K562 (cell line): ENCODE data around the gene DAAM1. TPM values are rescaled to one million over a fixed set of nuclear protein-coding genes. Genes with fewer than 3 reads are reported as not detected.

Experiments
- ATAC-seq: fragments of 200-7000 bp; cut with Tn5 transposase; 3 replicates; pipeline ENCODE4 v1.9.1; 2020; ENCODE audit warnings: moderate library complexity
- BruUV-seq: library from RNA; stranded (reverse); fragments of 400-500 nt; replicated peaks from 2 replicates; lab custom pipeline; 2021; lab: Mats Ljungman, UMichigan
- CTCF ChIA-PET: fragments of 300-600 bp; formaldehyde crosslinking; extraction: SDS; loops from one replicate; lab custom pipeline; 2021; ENCODE audit warnings: low intra/inter-chr PET ratio; lab: Yijun Ruan, JAX
- POLR2A ChIA-PET: fragments of 300-600, 350-650 bp; sonication (Branson Sonifier 250); formaldehyde crosslinking; extraction: SDS; loops from one replicate; lab custom pipeline; 2021; ENCODE audit warnings: antibody characterized with exemption, inconsistent platforms; lab: Yijun Ruan, JAX
- DNase-seq, 4 experiments: peaks; one replicate each; pipeline versions ENCODE4 v3.0.0 to v3.0.0-alpha.2; 2011 to 2018; ENCODE audit warnings: low spot score in 3 of 4, mixed read lengths in 3 of 4; ENCODE audit errors: extremely low read depth in 1 of 4
- FAIRE-seq: peaks from 2 replicates; lab custom pipeline; 2011; peaks lifted over from hg19 to GRCh38; lab: Jason Lieb, UNC
- H2AFZ ChIP-seq: 2 replicates; pipeline ENCODE4 v1.6.0; 2011; ENCODE audit warnings: low read depth, low read length, control low read depth, inconsistent platforms
- H3K27ac ChIP-seq: fragments of 200-600 bp; 3 replicates; pipeline ENCODE4 v1.8.0; 2011; ENCODE audit warnings: low read depth, mild to moderate bottlenecking, control low read depth, inconsistent platforms, low read length, moderate library complexity, mixed read lengths; ENCODE audit errors: extremely low read depth
- H3K27me3 ChIP-seq, 2 experiments: fragments of 300-600 bp in 1 of 2; 2 replicates in 1 of 2; 3 replicates in 1 of 2; pipeline versions ENCODE4 v1.6.0 to v1.8.0; 2011; ENCODE audit warnings: inconsistent platforms in 2 of 2, low read length in 2 of 2, mild to moderate bottlenecking in 1 of 2, mixed read lengths in 1 of 2, moderate library complexity in 1 of 2; ENCODE audit not compliant: control insufficient read depth in 2 of 2, insufficient read depth in 2 of 2
- H3K36me3 ChIP-seq: fragments of 300-600 bp; 3 replicates; pipeline ENCODE4 v1.8.0; 2011; ENCODE audit warnings: mild to moderate bottlenecking, low read length, inconsistent platforms; ENCODE audit not compliant: control insufficient read depth, insufficient read depth
- H3K4me1 ChIP-seq, 2 experiments: fragments of 200-600 bp in 1 of 2; replicated peaks in 1 of 2; 2 replicates in 1 of 2; 3 replicates in 1 of 2; pipeline versions ENCODE4 v1.5.1 to v1.8.0; 2011; ENCODE audit warnings: inconsistent platforms in 2 of 2, low read length in 2 of 2, mild to moderate bottlenecking in 1 of 2, mixed read lengths in 1 of 2, moderate library complexity in 1 of 2; ENCODE audit not compliant: control insufficient read depth in 2 of 2, insufficient read depth in 2 of 2
- H3K4me2 ChIP-seq: 2 replicates; pipeline ENCODE4 v1.6.1; 2011; ENCODE audit warnings: low read length, control low read depth, inconsistent platforms, mixed read lengths; ENCODE audit not compliant: insufficient read depth
- H3K4me3 ChIP-seq: fragments of 200-600 bp; sonication (generic), shearing (Covaris generic); 2 replicates; pipeline ENCODE4 v1.5.1; 2016; ENCODE audit warnings: control low read depth, inconsistent platforms
- H3K79me2 ChIP-seq: fragments of 200-600 bp; 3 replicates; pipeline ENCODE4 v1.8.0; 2011; ENCODE audit warnings: low read length, inconsistent platforms; ENCODE audit not compliant: control insufficient read depth, insufficient read depth
- H3K9ac ChIP-seq, 2 experiments: 2 replicates each; pipeline versions ENCODE4 v1.6.0 to v1.6.1; 2011; ENCODE audit warnings: low read depth in 2 of 2, low read length in 2 of 2, control low read depth in 1 of 2, inconsistent platforms in 1 of 2, mild to moderate bottlenecking in 1 of 2, mixed read lengths in 1 of 2; ENCODE audit not compliant: insufficient read depth in 1 of 2
- H3K9me1 ChIP-seq: one replicate; pipeline ENCODE4 v1.6.0; 2011; ENCODE audit warnings: inconsistent platforms, mild to moderate bottlenecking, low read length, moderate library complexity; ENCODE audit not compliant: control insufficient read depth, insufficient read depth
- H3K9me3 ChIP-seq: replicated peaks from 2 replicates; pipeline ENCODE4 v1.5.1; 2011; ENCODE audit warnings: low read depth, low read length, inconsistent platforms; ENCODE audit not compliant: control insufficient read depth, insufficient read depth
- H4K20me1 ChIP-seq: replicated peaks from 2 replicates; pipeline ENCODE4 v1.6.1; 2011; ENCODE audit warnings: low read length, inconsistent platforms, mixed read lengths; ENCODE audit not compliant: control insufficient read depth, insufficient read depth
- BMI1 ChIP-seq: fragments of 150-350 bp; IDR thresholded peaks from 2 replicates; pipeline ENCODE4 v1.6.1; 2014; ENCODE audit warnings: low read length
- CCNT2 ChIP-seq: IDR thresholded peaks from 2 replicates; pipeline ENCODE4 v1.6.1; 2011; ENCODE audit warnings: borderline replicate concordance, low read depth, mild to moderate bottlenecking, moderate library complexity, mixed read lengths, low read length; ENCODE audit not compliant: insufficient read length; ENCODE audit errors: extremely low read depth
- FOXA1 ChIP-seq: fragments of 450-650 bp; IDR thresholded peaks from 2 replicates; pipeline ENCODE4 v1.6.1; 2016; ENCODE audit warnings: mild to moderate bottlenecking, borderline replicate concordance
- NFIC ChIP-seq: fragments of 450-650 bp; IDR thresholded peaks from 2 replicates; pipeline ENCODE4 v1.6.1; 2017; ENCODE audit warnings: mild to moderate bottlenecking, inconsistent platforms
- PHB ChIP-seq: fragments of 250-450 bp; sonication (Bioruptor Pico); IDR thresholded peaks from 2 replicates; pipeline ENCODE4 v1.5.0; 2021
- PHF21A ChIP-seq: fragments of 450-650 bp; IDR thresholded peaks from 2 replicates; pipeline ENCODE4 v1.6.1; 2017; ENCODE audit warnings: low read depth, borderline replicate concordance
- POLR2B ChIP-seq: fragments of 450-650 bp; IDR thresholded peaks from 2 replicates; pipeline ENCODE4 v1.6.1; 2018; ENCODE audit warnings: low read depth; ENCODE audit not compliant: partially characterized antibody
- PREB ChIP-seq: sonication (generic); formaldehyde crosslinking; IDR thresholded peaks from 2 replicates; pipeline ENCODE4 v1.8.1; 2023; ENCODE audit warnings: mild to moderate bottlenecking, missing genetic modification reagents
- TARDBP ChIP-seq: fragments of 450-650 bp; IDR thresholded peaks from 2 replicates; pipeline ENCODE4 v1.6.1; 2016
- TEAD1 ChIP-seq, 2 experiments: fragments of 450-650 bp in 1 of 2; sonication (generic) in 1 of 2; formaldehyde crosslinking; IDR thresholded peaks; 2 replicates each; pipeline versions ENCODE4 v1.4.0 to v1.8.0; 2020 to 2022; ENCODE audit warnings: mild to moderate bottlenecking in 2 of 2, missing genetic modification reagents in 1 of 2
- WGBS: fragments of 100-300 bp; shearing (Covaris generic); methylation state at CpG from one replicate; pipeline ENCODE4 v1.1.6; 2016; ENCODE audit warnings: low coverage, mixed read lengths; ENCODE audit not compliant: insufficient coverage; ENCODE audit errors: missing lambda C conversion rate; 5-methylcytosine and 5-hydroxymethylcytosine counted together
- in situ Hi-C: fragments of 300-500 bp; cut with MboI; formaldehyde crosslinking; loops from 4 replicates; pipeline ENCODE4 v1.15.0; 2018; ENCODE audit warnings: inconsistent platforms, mixed read lengths
- intact Hi-C: fragments of 100-400 bp; cut with micrococcal nuclease; formaldehyde crosslinking; loops from 2 replicates; pipeline ENCODE4 v1.14.2; 2022
- polyA plus RNA-seq, 8 experiments: library from polyadenylated mRNA; depleted of rRNA in 4 of 8; stranded (reverse) in 5 of 8; unstranded in 3 of 8; fragments of >200 nt; fragmentation: Nextera tagmentation in 2 of 8; fragmentation: Illumina TruSeq in 1 of 8; extraction: Ambion mirVana in 2 of 8; extraction: Trizol in 1 of 8; gene quantifications; 2 replicates each; pipeline versions ENCODE4 v1.2.1 to v1.2.3, GENCODE V29; 2011 to 2014; ENCODE audit warnings: inconsistent platforms in 1 of 8, missing spikeins in 1 of 8
- total RNA-seq, 7 experiments: library from RNA; depleted of rRNA in 6 of 7; stranded (reverse); fragments of >200 nt in 6 of 7; fragmentation: Illumina TruSeq in 2 of 7; extraction: Trizol in 2 of 7; gene quantifications; 2 replicates each; pipeline versions ENCODE4 v1.2.1 to v1.2.3, GENCODE V29; 2011 to 2021; ENCODE audit warnings: low replicate concordance in 1 of 7
- TF ChIP-seq, protein P1 (sequence below): fragments of 200-800 bp; sonication (Bioruptor generic); IDR thresholded peaks from 2 replicates; pipeline ENCODE4 v1.6.1; 2017; ENCODE audit warnings: missing genetic modification characterization, missing compliant biosample characterization
- TF ChIP-seq, protein P2 (sequence below): sonication (generic); formaldehyde crosslinking; IDR thresholded peaks from 2 replicates; pipeline ENCODE4 v1.9.0; 2022; ENCODE audit warnings: mild to moderate bottlenecking, missing genetic modification reagents
- TF ChIP-seq, protein P3 (sequence below): fragments of 250-450 bp; sonication (Bioruptor Pico); IDR thresholded peaks from 2 replicates; pipeline ENCODE4 v1.8.0; 2022; ENCODE audit warnings: moderate library complexity, mild to moderate bottlenecking, inconsistent platforms

The DAAM1 gene
- total and polyA plus RNA-seq, 9 of the 15 experiments (the other 6 are each of a cell fraction or from before 2014, with no cell fraction given) = 3.6 to 11.6 (median 6.7) TPM

DNA sequence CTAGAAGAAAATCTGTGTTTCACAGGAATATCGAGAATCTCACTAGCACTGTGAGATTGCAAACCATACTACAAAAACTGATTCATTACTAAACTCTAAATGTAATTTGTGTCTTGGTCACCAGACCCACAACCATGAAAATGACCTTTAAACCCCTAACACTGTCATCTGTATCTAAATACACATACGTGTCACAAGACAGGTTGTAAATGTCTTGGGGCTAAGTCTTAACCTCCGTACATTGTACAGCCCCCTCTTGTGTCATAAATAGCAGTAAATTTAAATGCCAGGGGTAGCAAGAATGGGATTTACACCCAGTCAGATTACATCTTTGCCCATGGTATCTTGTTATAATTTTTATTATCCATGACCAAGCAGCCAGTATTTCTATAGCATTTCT lies 159.4 kb downstream of the DAAM1 start:
- BruUV-seq = no TSS peak
- no peak overlapping the region for H3K9ac ChIP-seq
- POLR2A ChIA-PET = no interaction called here
- no peaks in the 10 kb centered on the region for H3K79me2 ChIP-seq
- no peak overlapping the region for H3K4me3 ChIP-seq
- H3K4me1 ChIP-seq = no peaks in the 10 kb centered on the region
- H3K9me3 ChIP-seq = no peaks in the 10 kb centered on the region
- intact Hi-C loops (no loop called here), in situ Hi-C loops (no loop called here)
- no peaks in the 10 kb centered on the region for H3K27me3 ChIP-seq
- CTCF ChIA-PET = no interaction called here
- 76% methylated on average over 3 of the region's 3 CpGs for WGBS
- no peak overlapping the region for H3K27ac ChIP-seq
- ATAC-seq = no peak
- H3K36me3 ChIP-seq = peaks cover 3% of the 10 kb centered on the region; the same call in 1 of the 3 replicates
- DNase-seq = no peak
- H3K9me1 ChIP-seq = no peaks in the 10 kb centered on the region
- no peak overlapping the region for H3K4me2 ChIP-seq
- FAIRE-seq = no peak
- H4K20me1 ChIP-seq = no peaks in the 10 kb centered on the region
- no peak for TF ChIP-seq NFIC
- H2AFZ ChIP-seq = no peak overlapping the region

DNA sequence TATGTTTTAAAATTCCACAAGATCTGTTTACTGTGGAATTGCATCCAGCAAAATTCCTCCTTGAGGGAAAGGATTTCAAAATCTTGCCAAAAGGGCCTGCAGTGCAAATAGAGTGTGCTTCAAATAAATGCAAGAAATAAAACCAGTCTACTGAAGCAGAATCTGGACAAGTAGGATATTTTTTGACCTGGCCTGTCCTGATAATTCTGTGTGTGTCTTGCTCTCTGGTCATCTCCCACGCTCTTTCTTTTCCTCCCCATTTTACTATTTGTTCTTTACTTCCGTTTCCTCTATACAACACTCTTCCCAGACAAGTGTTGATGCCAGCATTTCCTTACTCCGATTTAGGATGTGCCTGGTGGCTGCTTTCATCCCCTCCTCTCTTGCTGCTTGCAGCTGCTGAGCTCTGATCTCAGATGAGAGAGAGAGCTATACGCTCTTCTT lies 160.8 kb downstream of the DAAM1 start:
- CTCF ChIA-PET = no interaction called here
- in situ Hi-C loops = no loop called here

More for the DNA sequence above, 160.8 kb downstream of the DAAM1 start:
- FAIRE-seq (no peak), ATAC-seq (no peak), DNase-seq (no peak)
- WGBS = 54% methylated on average over 3 of the region's 4 CpGs
- no peaks in the 10 kb centered on the region for H3K9me1 ChIP-seq
- peaks cover 3% of the 10 kb centered on the region; the same call in 1 of the 3 replicates for H3K36me3 ChIP-seq
- no peak overlapping the region for H3K4me3 ChIP-seq
- H4K20me1 ChIP-seq = no peaks in the 10 kb centered on the region
- H3K9me3 ChIP-seq = no peaks in the 10 kb centered on the region
- BruUV-seq = no TSS peak
- no peaks in the 10 kb centered on the region for H3K4me1 ChIP-seq
- H3K9ac ChIP-seq = no peak overlapping the region
- H3K27me3 ChIP-seq = no peaks in the 10 kb centered on the region
- no peak overlapping the region for H2AFZ ChIP-seq
- intact Hi-C loops = no loop called here
- H3K4me2 ChIP-seq = no peak overlapping the region
- TF ChIP-seq, protein P1, sequence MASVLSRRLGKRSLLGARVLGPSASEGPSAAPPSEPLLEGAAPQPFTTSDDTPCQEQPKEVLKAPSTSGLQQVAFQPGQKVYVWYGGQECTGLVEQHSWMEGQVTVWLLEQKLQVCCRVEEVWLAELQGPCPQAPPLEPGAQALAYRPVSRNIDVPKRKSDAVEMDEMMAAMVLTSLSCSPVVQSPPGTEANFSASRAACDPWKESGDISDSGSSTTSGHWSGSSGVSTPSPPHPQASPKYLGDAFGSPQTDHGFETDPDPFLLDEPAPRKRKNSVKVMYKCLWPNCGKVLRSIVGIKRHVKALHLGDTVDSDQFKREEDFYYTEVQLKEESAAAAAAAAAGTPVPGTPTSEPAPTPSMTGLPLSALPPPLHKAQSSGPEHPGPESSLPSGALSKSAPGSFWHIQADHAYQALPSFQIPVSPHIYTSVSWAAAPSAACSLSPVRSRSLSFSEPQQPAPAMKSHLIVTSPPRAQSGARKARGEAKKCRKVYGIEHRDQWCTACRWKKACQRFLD (CRISPR knock-in tag) = no peak
- TF ChIP-seq PHF21A = no peak
- no peak for TF ChIP-seq TEAD1 (CRISPR knock-in tag; IDR thresholded peaks at IDR 0.05)
- TF ChIP-seq, protein P2, sequence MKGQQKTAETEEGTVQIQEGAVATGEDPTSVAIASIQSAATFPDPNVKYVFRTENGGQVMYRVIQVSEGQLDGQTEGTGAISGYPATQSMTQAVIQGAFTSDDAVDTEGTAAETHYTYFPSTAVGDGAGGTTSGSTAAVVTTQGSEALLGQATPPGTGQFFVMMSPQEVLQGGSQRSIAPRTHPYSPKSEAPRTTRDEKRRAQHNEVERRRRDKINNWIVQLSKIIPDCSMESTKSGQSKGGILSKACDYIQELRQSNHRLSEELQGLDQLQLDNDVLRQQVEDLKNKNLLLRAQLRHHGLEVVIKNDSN (CRISPR knock-in tag) = no peak
- TF ChIP-seq POLR2B = no peak
- TF ChIP-seq, protein P3, sequence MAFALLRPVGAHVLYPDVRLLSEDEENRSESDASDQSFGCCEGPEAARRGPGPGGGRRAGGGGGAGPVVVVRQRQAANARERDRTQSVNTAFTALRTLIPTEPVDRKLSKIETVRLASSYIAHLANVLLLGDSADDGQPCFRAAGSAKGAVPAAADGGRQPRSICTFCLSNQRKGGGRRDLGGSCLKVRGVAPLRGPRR (CRISPR knock-in tag) = no peak
- no peak for TF ChIP-seq CCNT2
- no peak for TF ChIP-seq BMI1
- no peak for TF ChIP-seq PHB (CRISPR knock-in tag)
- no peak for TF ChIP-seq TARDBP
- no peak for TF ChIP-seq FOXA1
- no peak for TF ChIP-seq PREB (CRISPR knock-in tag)
- POLR2A ChIA-PET = no interaction called here
- no peaks in the 10 kb centered on the region for H3K79me2 ChIP-seq
- H3K27ac ChIP-seq = no peak overlapping the region
